ENCODE data around the gene COL1A2.

DNA sequence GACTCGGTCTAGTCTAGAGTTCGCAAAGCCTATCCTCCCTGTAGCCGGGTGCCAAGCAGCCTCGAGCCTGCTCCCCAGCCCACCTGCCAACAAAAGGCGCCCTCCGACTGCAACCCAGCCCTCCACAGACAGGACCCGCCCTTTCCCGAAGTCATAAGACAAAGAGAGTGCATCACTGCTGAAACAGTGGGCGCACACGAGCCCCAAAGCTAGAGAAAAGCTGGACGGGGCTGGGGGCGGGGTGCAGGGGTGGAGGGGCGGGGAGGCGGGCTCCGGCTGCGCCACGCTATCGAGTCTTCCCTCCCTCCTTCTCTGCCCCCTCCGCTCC is 622 bp upstream of the COL1A2 start:
- TF ChIP-seq, protein P1, sequence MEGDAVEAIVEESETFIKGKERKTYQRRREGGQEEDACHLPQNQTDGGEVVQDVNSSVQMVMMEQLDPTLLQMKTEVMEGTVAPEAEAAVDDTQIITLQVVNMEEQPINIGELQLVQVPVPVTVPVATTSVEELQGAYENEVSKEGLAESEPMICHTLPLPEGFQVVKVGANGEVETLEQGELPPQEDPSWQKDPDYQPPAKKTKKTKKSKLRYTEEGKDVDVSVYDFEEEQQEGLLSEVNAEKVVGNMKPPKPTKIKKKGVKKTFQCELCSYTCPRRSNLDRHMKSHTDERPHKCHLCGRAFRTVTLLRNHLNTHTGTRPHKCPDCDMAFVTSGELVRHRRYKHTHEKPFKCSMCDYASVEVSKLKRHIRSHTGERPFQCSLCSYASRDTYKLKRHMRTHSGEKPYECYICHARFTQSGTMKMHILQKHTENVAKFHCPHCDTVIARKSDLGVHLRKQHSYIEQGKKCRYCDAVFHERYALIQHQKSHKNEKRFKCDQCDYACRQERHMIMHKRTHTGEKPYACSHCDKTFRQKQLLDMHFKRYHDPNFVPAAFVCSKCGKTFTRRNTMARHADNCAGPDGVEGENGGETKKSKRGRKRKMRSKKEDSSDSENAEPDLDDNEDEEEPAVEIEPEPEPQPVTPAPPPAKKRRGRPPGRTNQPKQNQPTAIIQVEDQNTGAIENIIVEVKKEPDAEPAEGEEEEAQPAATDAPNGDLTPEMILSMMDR (IDR thresholded peaks at IDR 0.05) = no peak
- TF ChIP-seq POLR2A (IDR thresholded peaks at IDR 0.05; ENCODE audit: low read depth) (no peak), POLR2AphosphoS5 (IDR thresholded peaks at IDR 0.05) (no peak)

All from esophagus muscularis mucosa (tissue), 3 donors.